NCI-H1092 (cell line): ENCODE data around the gene RNF19B.
A peak's percentile ranks its signal among the peaks of the same experiment; 100 is the strongest.
"Not testable (repeated sequence)": the region's sequence is repeated elsewhere in the genome, so short reads cannot be mapped to it uniquely, and the experiment has no call there.

ENCODE experiments used
- DNase-seq: peaks from one replicate; lab custom pipeline; 2025; lab: John Stamatoyannopoulos, UW

RNF19B gene

GRCh38 chr1:32931760-32932159, 32.8 kb downstream of the RNF19B start:
- DNase-seq, result no peak

GRCh38 chr1:32929366-32929765, 35.2 kb downstream of the RNF19B start:
- DNase-seq, result no peak

- no peak for DNase-seq
These were observed 35.9 kb downstream of the RNF19B start for GRCh38 chr1:32928715-32929114.

- DNase-seq, result no peak
These were observed 36.3 kb downstream of the RNF19B start for GRCh38 chr1:32928285-32928684.

- no peak for DNase-seq
These were observed 37.2 kb downstream of the RNF19B start for GRCh38 chr1:32927441-32927840.

- no peak for DNase-seq
These were observed 38.0 kb downstream of the RNF19B start for GRCh38 chr1:32926562-32926961.

- DNase-seq, result peak; percentile 33
These were observed 39.0 kb downstream of the RNF19B start for GRCh38 chr1:32925403-32926162.

- no peak for DNase-seq
These were observed 39.7 kb downstream of the RNF19B start for GRCh38 chr1:32924881-32925344.

GRCh38 chr1:32920833-32921232, 43.8 kb downstream of the RNF19B start:
- no peak for DNase-seq

- no peak for DNase-seq
These were observed 44.5 kb downstream of the RNF19B start for GRCh38 chr1:32919811-32920733.

GRCh38 chr1:32918179-32918578, 46.4 kb downstream of the RNF19B start:
- no peak for DNase-seq

GRCh38 chr1:32917521-32917920, 47.1 kb downstream of the RNF19B start:
- DNase-seq, result no peak

GRCh38 chr1:32915766-32916706, 48.6 kb downstream of the RNF19B start:
- no peak for DNase-seq

GRCh38 chr1:32910319-32910718, 54.3 kb downstream of the RNF19B start:
- no peak for DNase-seq

- DNase-seq, result no peak
These were observed 57.2 kb downstream of the RNF19B start for GRCh38 chr1:32907435-32907834.

GRCh38 chr1:32906654-32907053, 58.0 kb downstream of the RNF19B start:
- no peak for DNase-seq

- DNase-seq, result not testable (repeated sequence)
These were observed 59.0 kb downstream of the RNF19B start for GRCh38 chr1:32905588-32905987.

GRCh38 chr1:32904797-32905196, 59.8 kb downstream of the RNF19B start:
- DNase-seq, result no peak

- no peak for DNase-seq
These were observed 60.4 kb downstream of the RNF19B start for GRCh38 chr1:32903991-32904785.

- no peak for DNase-seq
These were observed 62.1 kb downstream of the RNF19B start for GRCh38 chr1:32902535-32902920.
